OCI-LY7 (cell line): ENCODE results near the gene TULP4. TPM values are rescaled to one million over a fixed set of nuclear protein-coding genes. Genes with fewer than 3 reads are reported as not detected.

Source experiments
- BruUV-seq: library from RNA; stranded (reverse); fragments of 400-500 nt; replicated peaks from 2 replicates; lab custom pipeline; 2021; lab: Mats Ljungman, UMichigan
- CTCF ChIA-PET: fragments of 300-600 bp; sonication (Branson Sonifier 250); formaldehyde crosslinking; loops from one replicate; lab custom pipeline; 2022; ENCODE audit warnings: antibody characterized with exemption; ENCODE audit not compliant: unreplicated experiment; lab: Charles Lee
- POLR2A ChIA-PET: fragments of 300-600 bp; sonication (Branson Sonifier 250); formaldehyde crosslinking; loops from one replicate; lab custom pipeline; 2022; ENCODE audit warnings: antibody characterized with exemption; lab: Charles Lee
- DNase-seq: peaks from one replicate; pipeline ENCODE4 v3.0.0-alpha.2; 2015; ENCODE audit warnings: low spot score
- H2AFZ ChIP-seq: fragments of 200-600 bp; sonication (generic), shearing (Covaris generic); 2 replicates; pipeline ENCODE4 v1.6.1; 2014; ENCODE audit warnings: mild to moderate bottlenecking, antibody characterized with exemption, low read length, moderate library complexity
- H3K27ac ChIP-seq: fragments of 200-600 bp; sonication (generic); 2 replicates; pipeline ENCODE4 v1.5.1; 2014; ENCODE audit warnings: mixed run types, low read depth, mild to moderate bottlenecking, moderate library complexity, low read length, inconsistent platforms; ENCODE audit not compliant: poor library complexity, severe bottlenecking
- H3K36me3 ChIP-seq: fragments of 200-600 bp; sonication (generic); 2 replicates; pipeline ENCODE4 v1.6.1; 2014; ENCODE audit warnings: mild to moderate bottlenecking, antibody characterized with exemption, low read length, moderate library complexity, mixed read lengths; ENCODE audit not compliant: insufficient read depth
- H3K4me1 ChIP-seq: fragments of 200-600 bp; sonication (generic); 2 replicates; pipeline ENCODE4 v1.5.1; 2014; ENCODE audit warnings: mild to moderate bottlenecking, low read length; ENCODE audit not compliant: insufficient read depth, poor library complexity, severe bottlenecking
- H3K4me2 ChIP-seq: fragments of 200-600 bp; sonication (generic); 2 replicates; pipeline ENCODE4 v1.6.1; 2014; ENCODE audit warnings: mild to moderate bottlenecking, low read length
- H3K4me3 ChIP-seq: fragments of 200-600 bp; sonication (generic); 2 replicates; pipeline ENCODE4 v1.5.1; 2014; ENCODE audit warnings: mild to moderate bottlenecking, low read depth, low read length; ENCODE audit not compliant: poor library complexity, severe bottlenecking
- H3K79me2 ChIP-seq: fragments of 200-600 bp; sonication (generic); 2 replicates; pipeline ENCODE4 v1.6.1; 2016; ENCODE audit warnings: low read depth, mild to moderate bottlenecking, low read length, moderate library complexity, mixed read lengths; ENCODE audit not compliant: insufficient read depth
- H3K9me2 ChIP-seq: fragments of 200-600 bp; sonication (generic); 2 replicates; pipeline ENCODE4 v1.6.1; 2016; ENCODE audit warnings: mild to moderate bottlenecking, low read length, mixed read lengths; ENCODE audit not compliant: insufficient read depth
- H3K9me3 ChIP-seq: fragments of 200-600 bp; sonication (generic); 2 replicates; pipeline ENCODE4 v1.6.1; 2014; ENCODE audit warnings: mild to moderate bottlenecking, mixed run types, low read length, mixed read lengths
- H4K20me1 ChIP-seq: fragments of 200-600 bp; sonication (generic); 2 replicates; pipeline ENCODE4 v1.6.1; 2014; ENCODE audit warnings: mild to moderate bottlenecking, antibody characterized with exemption, low read length, moderate library complexity, mixed read lengths; ENCODE audit not compliant: insufficient read depth
- EZH2phosphoT487 ChIP-seq: fragments of 200-600 bp; sonication (generic); IDR thresholded peaks from 2 replicates; pipeline ENCODE4 v1.6.1; 2018; ENCODE audit warnings: low read depth, borderline replicate concordance, mild to moderate bottlenecking, mixed run types, antibody characterized with exemption, low read length, moderate library complexity, mixed read lengths
- intact Hi-C: fragments of 100-400 bp; cut with micrococcal nuclease; formaldehyde crosslinking; loops from one replicate; pipeline ENCODE4 v1.10.0; 2022; ENCODE audit not compliant: unreplicated experiment
- total RNA-seq, 2 experiments: library from RNA; depleted of rRNA in 1 of 2; stranded (reverse); fragments of >200 nt in 1 of 2; shearing (Covaris generic) in 1 of 2; gene quantifications; 2 replicates each; pipeline ENCODE4 v1.2.3, GENCODE V29; 2014 to 2022
- TF ChIP-seq, protein P1 (sequence below): fragments of 200-600 bp; sonication (generic); conservative IDR thresholded peaks from 2 replicates; pipeline ENCODE4 v1.5.1; 2014; ENCODE audit warnings: mild to moderate bottlenecking, antibody characterized with exemption, low read length, moderate library complexity, mixed read lengths

The TULP4 gene
- total RNA-seq, 2 experiments from 2014 or later = 62.1 to 64.8 TPM

DNA sequence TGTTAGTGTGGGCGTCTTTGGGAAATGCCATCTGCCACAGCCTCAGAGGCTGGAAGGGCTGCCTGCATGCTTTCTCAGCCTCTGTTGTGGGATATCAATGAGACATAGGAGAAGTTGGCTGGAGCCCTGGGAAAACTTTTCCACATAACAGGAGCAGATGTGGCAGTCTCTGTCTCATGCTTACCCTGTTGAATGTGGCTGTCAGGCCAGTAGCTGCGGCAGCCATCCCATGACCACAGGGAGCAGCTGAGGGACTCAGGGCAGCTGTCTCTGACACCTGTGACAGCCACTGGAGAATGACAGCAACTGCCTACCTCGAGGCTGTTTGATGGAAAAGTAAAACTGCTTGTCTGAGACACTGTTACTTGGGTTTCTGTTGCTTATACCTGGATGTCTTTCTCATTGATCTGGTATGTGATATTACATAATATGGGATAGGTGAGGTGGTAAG, 64.4 kb downstream of the TULP4 start:
- BruUV-seq = no TSS peak
- CTCF ChIA-PET = no interaction called here
- intact Hi-C loops = no loop called here

DNA sequence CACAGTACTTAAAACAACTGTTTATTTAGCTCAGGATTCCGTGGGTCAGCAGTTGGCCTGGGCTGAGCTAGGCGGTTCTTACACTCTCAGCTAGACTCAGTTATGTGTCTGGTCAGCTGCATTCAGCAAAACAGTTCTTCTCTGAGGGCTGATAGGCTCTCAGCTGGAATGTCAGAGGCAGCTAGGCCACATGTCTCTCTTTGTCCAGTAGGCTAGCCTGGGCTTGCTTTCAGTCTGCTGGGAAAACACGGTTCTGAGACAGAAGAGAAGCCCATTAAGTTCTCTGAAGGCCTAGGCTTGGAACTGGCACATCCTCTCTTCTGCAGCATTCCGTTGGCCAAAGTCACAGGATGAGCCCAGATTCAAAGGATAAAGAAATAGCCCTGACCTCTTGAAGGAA, 65.6 kb downstream of the TULP4 start:
- Histone ChIP-seq H3K27ac (no peak overlapping the region), H3K4me2 (no peak overlapping the region), H4K20me1 (no peaks in the 10 kb centered on the region), H3K9me2 (no peaks in the 10 kb centered on the region), H3K9me3 (no peaks in the 10 kb centered on the region), H3K4me3 (no peak overlapping the region), H3K36me3 (no peaks in the 10 kb centered on the region), H2AFZ (no peak overlapping the region), H3K79me2 (no peaks in the 10 kb centered on the region), H3K4me1 (no peaks in the 10 kb centered on the region)
- intact Hi-C loops = no loop called here
- CTCF ChIA-PET = no interaction called here
- POLR2A ChIA-PET = interaction anchor here (1.4 kb wide), 1 partner anchor 9 kb away, joined by 5 read pairs; no protein-coding TSS in a partner anchor
- BruUV-seq = no TSS peak
- no peak for DNase-seq
- TF ChIP-seq EZH2phosphoT487 = no peak
- TF ChIP-seq, protein P1, sequence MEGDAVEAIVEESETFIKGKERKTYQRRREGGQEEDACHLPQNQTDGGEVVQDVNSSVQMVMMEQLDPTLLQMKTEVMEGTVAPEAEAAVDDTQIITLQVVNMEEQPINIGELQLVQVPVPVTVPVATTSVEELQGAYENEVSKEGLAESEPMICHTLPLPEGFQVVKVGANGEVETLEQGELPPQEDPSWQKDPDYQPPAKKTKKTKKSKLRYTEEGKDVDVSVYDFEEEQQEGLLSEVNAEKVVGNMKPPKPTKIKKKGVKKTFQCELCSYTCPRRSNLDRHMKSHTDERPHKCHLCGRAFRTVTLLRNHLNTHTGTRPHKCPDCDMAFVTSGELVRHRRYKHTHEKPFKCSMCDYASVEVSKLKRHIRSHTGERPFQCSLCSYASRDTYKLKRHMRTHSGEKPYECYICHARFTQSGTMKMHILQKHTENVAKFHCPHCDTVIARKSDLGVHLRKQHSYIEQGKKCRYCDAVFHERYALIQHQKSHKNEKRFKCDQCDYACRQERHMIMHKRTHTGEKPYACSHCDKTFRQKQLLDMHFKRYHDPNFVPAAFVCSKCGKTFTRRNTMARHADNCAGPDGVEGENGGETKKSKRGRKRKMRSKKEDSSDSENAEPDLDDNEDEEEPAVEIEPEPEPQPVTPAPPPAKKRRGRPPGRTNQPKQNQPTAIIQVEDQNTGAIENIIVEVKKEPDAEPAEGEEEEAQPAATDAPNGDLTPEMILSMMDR = no peak

More for the DNA sequence above, 64.4 kb downstream of the TULP4 start:
- no peak for TF ChIP-seq EZH2phosphoT487
- TF ChIP-seq, protein P1 = no peak
- DNase-seq = no peak
- H3K4me3 ChIP-seq = no peak overlapping the region
- no peaks in the 10 kb centered on the region for H3K9me3 ChIP-seq
- no peak overlapping the region for H3K27ac ChIP-seq
- no peaks in the 10 kb centered on the region for H3K36me3 ChIP-seq
- H3K79me2 ChIP-seq = no peaks in the 10 kb centered on the region
- H2AFZ ChIP-seq = no peak overlapping the region
- no peaks in the 10 kb centered on the region for H4K20me1 ChIP-seq
- no peaks in the 10 kb centered on the region for H3K9me2 ChIP-seq
- H3K4me2 ChIP-seq = no peak overlapping the region
- POLR2A ChIA-PET = no interaction called here
- no peaks in the 10 kb centered on the region for H3K4me1 ChIP-seq

DNA sequence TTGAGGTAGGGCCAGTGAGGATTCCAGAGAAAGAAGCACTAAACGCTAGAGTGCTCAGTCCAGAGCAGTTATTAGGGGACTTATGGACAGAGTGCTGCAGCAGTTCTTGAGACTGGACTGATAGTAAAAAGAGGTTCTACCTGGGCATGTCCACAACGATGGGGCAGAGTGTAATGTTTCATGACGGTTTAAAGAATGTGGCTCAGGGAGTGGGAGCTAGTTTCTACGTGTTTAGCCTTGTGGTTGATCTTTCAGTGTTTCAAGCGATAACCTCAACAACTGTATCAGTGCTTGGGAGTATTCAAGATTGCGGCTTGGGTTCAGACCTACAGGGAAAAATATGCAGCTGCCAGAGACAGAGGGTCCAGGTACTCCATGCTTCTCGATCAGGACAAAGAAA, 67.1 kb downstream of the TULP4 start:
- Histone ChIP-seq H3K9me3 (no peaks in the 10 kb centered on the region), H4K20me1 (no peaks in the 10 kb centered on the region), H3K4me3 (no peak overlapping the region), H3K79me2 (no peaks in the 10 kb centered on the region), H3K4me2 (no peak overlapping the region), H3K9me2 (no peaks in the 10 kb centered on the region), H3K27ac (no peak overlapping the region), H2AFZ (no peak overlapping the region), H3K4me1 (no peaks in the 10 kb centered on the region), H3K36me3 (no peaks in the 10 kb centered on the region)
- CTCF ChIA-PET = no interaction called here
- BruUV-seq = no TSS peak
- TF ChIP-seq, protein P1 = no peak
- no peak for TF ChIP-seq EZH2phosphoT487
- no peak for DNase-seq
- POLR2A ChIA-PET = interaction anchor here (0.5 kb wide), 1 partner anchor 24 kb away, joined by 3 read pairs; no protein-coding TSS in a partner anchor
- intact Hi-C loops = no loop called here
